Left renal pelvis (tissue), 4 donors: ENCODE measurements around the gene AKAP6. TPM values are rescaled to one million over a fixed set of nuclear protein-coding genes. Genes with fewer than 3 reads are reported as not detected.

Experiments
- DNase-seq, 4 donors: peaks; one replicate each; pipeline ENCODE4 v3.0.0-alpha.2; 2013; ENCODE audit warnings: low read depth in 4 of 4, low spot score in 3 of 4
- polyA plus RNA-seq, 4 donors: library from polyadenylated mRNA; unstranded; fragments of 120-200 nt; gene quantifications; one replicate each; pipeline ENCODE4 v1.2.1, GENCODE V29; 2013; ENCODE audit not compliant: insufficient read length in 4 of 4

AKAP6 gene
- polyA plus RNA-seq, 4 donors: 1.3 to 3.2 (median 2.2) TPM

DNA sequence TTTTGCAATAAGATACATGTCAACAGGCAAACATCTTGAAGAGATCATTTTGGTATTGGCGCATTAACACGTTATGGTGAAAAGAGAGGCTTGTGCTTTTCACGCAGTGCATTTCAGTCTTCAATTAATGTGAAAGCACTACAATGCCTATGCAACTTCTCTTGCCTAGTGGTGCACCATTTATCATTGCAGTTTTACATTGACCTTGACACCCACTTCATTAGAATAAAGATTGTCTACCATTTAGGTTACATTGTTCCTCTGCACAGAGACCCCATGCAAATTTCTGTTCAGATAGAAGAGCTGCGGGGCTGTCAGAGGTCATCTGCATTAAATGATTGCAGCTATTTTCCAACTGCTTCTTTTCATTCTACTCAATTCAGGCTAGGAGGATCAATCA is 397.4 kb downstream of the AKAP6 start:
- DNase-seq: no peak

GRCh38 chr14:32727832-32728231 is 398.7 kb downstream of the AKAP6 start:
- DNase-seq: no peak

DNA sequence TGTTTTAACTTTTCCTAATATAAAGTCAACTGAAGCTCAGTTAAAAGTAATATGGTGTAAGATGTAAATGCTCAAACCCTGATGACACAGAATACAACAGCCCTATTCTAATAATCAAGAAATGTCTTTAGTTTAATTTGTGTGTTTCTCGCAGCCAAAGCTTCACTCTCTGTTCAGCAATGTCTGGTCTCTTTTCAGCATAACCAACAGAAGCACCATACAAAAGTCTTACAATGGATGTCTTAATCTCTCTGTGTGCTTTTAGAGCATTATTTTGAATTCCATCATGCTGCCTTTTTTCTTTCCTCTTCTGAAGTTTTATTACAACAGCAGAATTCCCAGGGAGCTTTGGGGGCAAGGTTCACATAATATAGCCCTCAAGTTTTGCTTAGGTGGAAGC is 399.4 kb downstream of the AKAP6 start:
- DNase-seq: no peak

- DNase-seq: no peak
These were observed 399.9 kb downstream of the AKAP6 start for GRCh38 chr14:32728976-32729375.

GRCh38 chr14:32731249-32731648 is 402.2 kb downstream of the AKAP6 start:
- DNase-seq: no peak

DNA sequence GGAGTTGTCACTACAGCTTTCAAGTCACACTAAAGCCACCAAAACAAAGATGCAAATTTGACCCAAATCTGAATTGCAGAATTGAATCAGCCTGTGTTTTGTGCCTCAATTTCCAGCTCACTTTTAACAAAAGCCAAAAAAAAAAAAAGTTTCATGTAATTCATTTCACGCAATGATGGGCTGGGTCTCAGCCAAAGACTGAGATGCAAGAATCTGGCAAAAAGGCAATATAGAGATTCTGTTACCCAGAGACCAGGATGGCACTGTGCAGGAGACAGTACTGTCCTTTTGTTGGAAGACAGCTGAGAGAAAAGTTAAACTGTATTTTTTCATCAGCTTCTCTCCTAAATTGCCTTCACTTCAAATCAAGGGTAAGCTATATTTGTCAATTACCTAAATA is 403.9 kb downstream of the AKAP6 start:
- no peak for DNase-seq

GRCh38 chr14:32734261-32734660 is 405.2 kb downstream of the AKAP6 start:
- DNase-seq: no peak

DNA sequence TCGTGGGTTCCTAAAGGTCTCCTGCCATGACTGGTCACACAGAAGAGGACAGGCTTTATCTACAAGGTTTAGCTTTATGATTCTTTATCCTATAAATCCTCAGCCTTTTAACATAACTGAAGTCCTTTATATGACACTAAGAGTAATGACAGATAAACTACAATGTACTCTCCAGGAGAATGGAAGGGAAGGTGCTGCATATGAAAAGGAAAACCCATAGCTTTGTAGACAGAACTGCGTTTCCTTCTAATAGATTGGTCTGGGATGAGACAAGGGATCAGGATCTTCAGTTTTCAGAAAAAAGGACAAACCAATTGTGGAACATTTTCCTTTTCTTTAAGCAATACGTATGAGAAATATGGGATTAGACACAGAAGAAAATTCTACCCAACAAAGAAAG is 408.5 kb downstream of the AKAP6 start:
- no peak for DNase-seq

- DNase-seq: no peak
These were observed 409.2 kb downstream of the AKAP6 start for GRCh38 chr14:32738206-32738871.

DNA sequence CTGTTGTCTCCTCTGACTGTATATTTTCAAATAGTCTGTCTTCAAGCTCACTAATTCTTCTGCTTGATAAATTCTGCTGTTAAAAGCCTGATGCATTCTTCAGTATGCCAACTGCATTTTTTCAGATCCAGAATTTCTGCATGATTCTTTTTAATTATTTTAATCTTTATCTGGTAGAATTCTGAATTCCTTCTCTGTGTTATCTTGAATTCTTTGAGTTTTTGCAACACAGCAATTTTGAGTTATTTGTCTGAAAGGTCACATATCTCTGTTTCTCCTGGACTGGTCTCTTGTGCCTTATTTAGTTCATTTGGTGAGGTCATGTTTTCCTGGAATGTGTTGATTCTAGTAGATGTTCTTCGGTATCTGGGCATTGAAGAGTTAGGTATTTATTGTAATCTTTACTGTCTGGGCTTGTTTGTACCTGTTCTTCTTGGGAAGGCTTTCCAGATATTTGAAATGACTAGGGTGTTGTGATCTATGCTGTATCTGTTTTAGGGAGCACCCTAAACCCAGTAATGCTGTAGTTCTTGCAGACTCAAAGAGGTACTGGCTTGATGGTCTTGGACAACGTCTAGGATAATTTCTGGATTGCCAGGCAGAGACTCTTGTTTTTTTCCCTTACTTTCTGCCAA is 415.8 kb downstream of the AKAP6 start:
- no peak for DNase-seq

DNA sequence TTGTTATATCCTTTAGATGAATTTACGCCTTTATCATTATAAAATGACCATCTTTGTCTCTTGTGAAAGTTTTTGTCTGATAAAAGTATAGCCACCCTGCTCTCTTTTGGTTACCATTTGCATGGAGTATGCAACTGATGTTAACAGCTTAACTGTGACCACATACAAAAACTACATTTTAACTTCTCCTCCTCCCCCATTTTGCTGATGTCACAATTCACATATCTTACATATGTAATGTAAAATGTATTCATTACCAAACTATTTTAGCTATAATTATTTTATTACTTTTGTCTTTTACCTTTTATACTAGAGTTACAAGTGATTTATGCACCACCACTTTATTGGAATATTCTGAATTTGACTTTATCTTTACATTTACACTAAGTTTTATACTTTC is 425.1 kb downstream of the AKAP6 start:
- DNase-seq: no peak

GRCh38 chr14:32756173-32756572 is 427.1 kb downstream of the AKAP6 start:
- no peak for DNase-seq

- DNase-seq: no peak
These were observed 427.7 kb downstream of the AKAP6 start for GRCh38 chr14:32756775-32757174.

GRCh38 chr14:32757568-32757967 is 428.5 kb downstream of the AKAP6 start:
- DNase-seq: no peak

- no peak for DNase-seq
These were observed 432.4 kb downstream of the AKAP6 start for GRCh38 chr14:32761381-32761968.

- no peak for DNase-seq
These were observed 433.8 kb downstream of the AKAP6 start for GRCh38 chr14:32762886-32763285.

- no peak for DNase-seq
These were observed 434.6 kb downstream of the AKAP6 start for GRCh38 chr14:32763673-32764072.

GRCh38 chr14:32764131-32764530 is 435.0 kb downstream of the AKAP6 start:
- no peak for DNase-seq

DNA sequence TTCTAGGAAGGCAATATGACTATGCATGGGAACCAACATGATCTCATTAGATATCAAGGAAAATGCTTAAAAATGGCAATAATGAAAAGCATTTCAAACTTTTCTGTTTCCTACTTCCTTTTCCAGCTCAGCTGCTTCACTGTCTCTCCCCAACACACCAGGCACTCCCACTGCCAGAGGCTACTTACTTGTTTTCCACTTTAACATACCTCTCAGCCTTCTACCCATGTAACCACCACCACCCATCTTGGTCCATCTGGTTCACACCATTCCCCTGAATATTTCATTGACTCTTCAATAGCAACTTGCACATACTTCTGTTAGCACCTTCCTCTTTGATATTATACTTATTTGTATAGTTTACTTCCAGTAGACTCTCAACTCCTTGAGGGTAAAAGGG is 441.3 kb downstream of the AKAP6 start:
- DNase-seq: no peak

DNA sequence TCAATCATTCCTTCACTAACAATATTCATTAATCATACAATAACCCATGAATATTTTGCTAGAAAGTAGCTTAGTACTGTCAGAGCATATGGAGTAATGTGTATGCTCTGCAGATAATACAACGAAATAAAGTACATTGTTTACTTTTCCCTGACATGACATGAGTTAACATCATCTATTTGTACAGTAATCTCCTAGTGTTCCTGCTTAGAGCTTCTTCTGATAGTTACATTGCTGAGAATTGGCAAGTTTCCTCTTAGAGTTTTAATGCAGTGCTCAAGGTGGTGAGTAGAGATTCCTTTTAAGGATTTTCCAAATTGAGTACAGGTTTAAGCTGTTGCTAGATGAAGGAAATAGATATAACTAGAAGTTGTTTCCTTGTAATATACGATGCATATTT is 445.1 kb downstream of the AKAP6 start:
- no peak for DNase-seq

- no peak for DNase-seq
These were observed 450.7 kb downstream of the AKAP6 start for GRCh38 chr14:32779840-32780239.

- no peak for DNase-seq
These were observed 455.3 kb downstream of the AKAP6 start for GRCh38 chr14:32784405-32784804.
